ENCODE results near the gene EIF6.

GRCh38 chr20:35329435-35330139, 45.0 kb upstream of the EIF6 start:
- TF ChIP-seq CTCF (IDR thresholded peaks at IDR 0.05) (no peak), EZH2 (IDR thresholded peaks at IDR 0.05; ENCODE audit: borderline replicate concordance, insufficient read depth, low read depth, low read length, poor library complexity, severe bottlenecking) (no peak)

Data from B cell (primary cell).